WERI-Rb-1 (cell line): ENCODE results near the gene DYNC1H1.

Experiments used
- DNase-seq: peaks from one replicate; pipeline ENCODE4 v3.0.0-alpha.2; 2020
- H3K27ac ChIP-seq: fragments of 250-450 bp; sonication (Bioruptor Pico); 2 replicates; pipeline ENCODE4 v1.5.1; 2020; ENCODE audit warnings: mild to moderate bottlenecking, moderate library complexity
- H3K27me3 ChIP-seq: fragments of 250-450 bp; sonication (Bioruptor Pico); 2 replicates; pipeline ENCODE4 v1.5.1; 2021; ENCODE audit warnings: mild to moderate bottlenecking, low read depth, moderate library complexity; ENCODE audit not compliant: insufficient read depth, severe bottlenecking
- H3K36me3 ChIP-seq: fragments of 250-450 bp; sonication (Bioruptor Pico); 2 replicates; pipeline ENCODE4 v1.5.1; 2020; ENCODE audit warnings: mild to moderate bottlenecking, moderate library complexity
- H3K4me3 ChIP-seq: 2 replicates; pipeline ENCODE4 v1.5.1; 2011; ENCODE audit warnings: low read depth, mild to moderate bottlenecking, control low read depth, low read length
- H3K9me3 ChIP-seq: fragments of 250-450 bp; sonication (Bioruptor Pico); 2 replicates; pipeline ENCODE4 v1.5.1; 2021; ENCODE audit warnings: mild to moderate bottlenecking, moderate library complexity; ENCODE audit not compliant: severe bottlenecking
- CTCF ChIP-seq: IDR thresholded peaks from 2 replicates; pipeline ENCODE4 v1.5.1; 2011; ENCODE audit warnings: low read depth, mild to moderate bottlenecking, control low read depth, inconsistent platforms, low read length

Gene DYNC1H1

GRCh38 chr14:101950516-101951215, 13.7 kb upstream of the DYNC1H1 start:
- H3K9me3 ChIP-seq: no peaks in the 10 kb centered on the region
- TF ChIP-seq CTCF: no peak
- no peaks in the 10 kb centered on the region for H3K36me3 ChIP-seq
- H3K4me3 ChIP-seq: no peak overlapping the region
- H3K27ac ChIP-seq: no peak overlapping the region
- DNase-seq: no peak
- H3K27me3 ChIP-seq: no peaks in the 10 kb centered on the region

- DNase-seq: peak; percentile 57
- Histone ChIP-seq H3K27me3 (no peaks in the 10 kb centered on the region), H3K4me3 (no peak overlapping the region), H3K27ac (no peak overlapping the region), H3K9me3 (no peaks in the 10 kb centered on the region), H3K36me3 (no peaks in the 10 kb centered on the region)
- no peak for TF ChIP-seq CTCF
Measured at GRCh38 chr14:101953151-101953550, 11.2 kb upstream of the DYNC1H1 start.

- TF ChIP-seq CTCF: no peak
Measured at GRCh38 chr14:101954501-101954900, 9.9 kb upstream of the DYNC1H1 start.

GRCh38 chr14:101955695-101956161, 8.6 kb upstream of the DYNC1H1 start:
- Histone ChIP-seq H3K4me3 (no peak overlapping the region), H3K27me3 (no peaks in the 10 kb centered on the region), H3K27ac (no peak overlapping the region), H3K36me3 (no peaks in the 10 kb centered on the region), H3K9me3 (no peaks in the 10 kb centered on the region)
- no peak for TF ChIP-seq CTCF
- no peak for DNase-seq

More at GRCh38 chr14:101954501-101954900, 9.9 kb upstream of the DYNC1H1 start:
- Histone ChIP-seq H3K27me3 (no peaks in the 10 kb centered on the region), H3K4me3 (no peak overlapping the region), H3K36me3 (no peaks in the 10 kb centered on the region), H3K27ac (no peak overlapping the region), H3K9me3 (no peaks in the 10 kb centered on the region)
- DNase-seq: no peak

- DNase-seq: no peak
Measured at GRCh38 chr14:101956179-101956885, 8.0 kb upstream of the DYNC1H1 start.

More at GRCh38 chr14:101956179-101956885, 8.0 kb upstream of the DYNC1H1 start:
- no peak overlapping the region for H3K4me3 ChIP-seq
- TF ChIP-seq CTCF: no peak
- H3K36me3 ChIP-seq: no peaks in the 10 kb centered on the region
- H3K27ac ChIP-seq: no peak overlapping the region
- no peaks in the 10 kb centered on the region for H3K9me3 ChIP-seq
- no peaks in the 10 kb centered on the region for H3K27me3 ChIP-seq
